Measurements from ENCODE around the gene TIAL1. TPM values are rescaled to one million over a fixed set of nuclear protein-coding genes. Genes with fewer than 3 reads are reported as not detected.

Gene TIAL1
- total RNA-seq, 1 donor from 2014 or later: 35.5 TPM

DNA sequence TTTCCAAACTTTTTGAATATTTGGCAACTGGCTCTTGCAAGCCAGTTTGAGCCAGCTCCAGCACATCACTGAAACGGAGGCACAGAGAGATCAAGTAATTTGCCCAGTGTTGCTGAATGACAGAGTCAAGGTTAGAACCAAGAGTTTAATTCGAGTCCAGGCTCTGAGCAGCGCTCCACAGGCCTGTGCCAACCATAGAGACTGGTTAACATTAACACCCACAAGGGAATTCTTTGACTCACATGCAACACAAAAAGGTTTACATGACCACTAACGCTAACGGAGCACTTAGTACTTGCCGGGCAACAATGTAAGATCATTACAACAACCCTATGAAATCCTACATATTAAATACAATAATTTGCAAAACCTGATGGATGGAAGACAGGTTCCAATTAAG lies 55.7 kb downstream of the TIAL1 start:
- TF ChIP-seq, protein P1, sequence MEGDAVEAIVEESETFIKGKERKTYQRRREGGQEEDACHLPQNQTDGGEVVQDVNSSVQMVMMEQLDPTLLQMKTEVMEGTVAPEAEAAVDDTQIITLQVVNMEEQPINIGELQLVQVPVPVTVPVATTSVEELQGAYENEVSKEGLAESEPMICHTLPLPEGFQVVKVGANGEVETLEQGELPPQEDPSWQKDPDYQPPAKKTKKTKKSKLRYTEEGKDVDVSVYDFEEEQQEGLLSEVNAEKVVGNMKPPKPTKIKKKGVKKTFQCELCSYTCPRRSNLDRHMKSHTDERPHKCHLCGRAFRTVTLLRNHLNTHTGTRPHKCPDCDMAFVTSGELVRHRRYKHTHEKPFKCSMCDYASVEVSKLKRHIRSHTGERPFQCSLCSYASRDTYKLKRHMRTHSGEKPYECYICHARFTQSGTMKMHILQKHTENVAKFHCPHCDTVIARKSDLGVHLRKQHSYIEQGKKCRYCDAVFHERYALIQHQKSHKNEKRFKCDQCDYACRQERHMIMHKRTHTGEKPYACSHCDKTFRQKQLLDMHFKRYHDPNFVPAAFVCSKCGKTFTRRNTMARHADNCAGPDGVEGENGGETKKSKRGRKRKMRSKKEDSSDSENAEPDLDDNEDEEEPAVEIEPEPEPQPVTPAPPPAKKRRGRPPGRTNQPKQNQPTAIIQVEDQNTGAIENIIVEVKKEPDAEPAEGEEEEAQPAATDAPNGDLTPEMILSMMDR (IDR thresholded peaks at IDR 0.05): no peak
- Histone ChIP-seq H3K27me3 (no peaks in the 10 kb centered on the region), H3K36me3 (no peaks in the 10 kb centered on the region), H3K4me3 (peak overlapping the region; percentile 85 to 89), H3K27ac (no peak overlapping the region), H3K4me1 (peaks cover 0 to 10% of the 10 kb centered on the region in 2 donors), H3K9me3 (no peaks in the 10 kb centered on the region)
- intact Hi-C loops (cut with DNase I): loop anchor here (5.0 kb wide), 3 partner anchors 56 to 364 kb away; partner anchors contain the start of genes BAG3, PRDX3 and TIAL1
- DNase-seq (ENCODE audit: low spot score in 2 of 2): peak in 1 of 2 donors; percentile 38

GRCh38 chr10:119540038-119540437 lies 56.7 kb downstream of the TIAL1 start:
- DNase-seq (ENCODE audit: low spot score in 2 of 2): peak in 1 of 2 donors; percentile 8
- intact Hi-C loops (cut with DNase I): loop anchor here (5.0 kb wide), 3 partner anchors 57 to 363 kb away; partner anchors contain the start of genes BAG3, PRDX3 and TIAL1
- TF ChIP-seq, protein P1 (IDR thresholded peaks at IDR 0.05): no peak
- no peaks in the 10 kb centered on the region for H3K9me3 ChIP-seq
- H3K4me1 ChIP-seq: peaks cover 0 to 10% of the 10 kb centered on the region in 2 donors
- no peak overlapping the region for H3K4me3 ChIP-seq
- no peaks in the 10 kb centered on the region for H3K36me3 ChIP-seq
- H3K27me3 ChIP-seq: no peaks in the 10 kb centered on the region
- H3K27ac ChIP-seq: no peak overlapping the region

- intact Hi-C loops (cut with DNase I): no loop called here
Measured at GRCh38 chr10:119539359-119539825, 57.4 kb downstream of the TIAL1 start.

GRCh38 chr10:119538632-119539358 lies 58.0 kb downstream of the TIAL1 start:
- H3K4me1 ChIP-seq: peaks cover 0 to 7% of the 10 kb centered on the region in 2 donors
- H3K27ac ChIP-seq: peak overlapping the region in 1 of 2 donors; percentile 5
- intact Hi-C loops (cut with DNase I): no loop called here
- no peak for DNase-seq (ENCODE audit: low spot score in 2 of 2)
- H3K4me3 ChIP-seq: no peak overlapping the region
- TF ChIP-seq, protein P1 (IDR thresholded peaks at IDR 0.05): no peak
- H3K9me3 ChIP-seq: no peaks in the 10 kb centered on the region
- no peaks in the 10 kb centered on the region for H3K36me3 ChIP-seq
- no peaks in the 10 kb centered on the region for H3K27me3 ChIP-seq

More at GRCh38 chr10:119539359-119539825, 57.4 kb downstream of the TIAL1 start:
- Histone ChIP-seq H3K27me3 (no peaks in the 10 kb centered on the region), H3K36me3 (no peaks in the 10 kb centered on the region), H3K4me3 (no peak overlapping the region), H3K4me1 (peaks cover 0 to 10% of the 10 kb centered on the region in 2 donors), H3K27ac (no peak overlapping the region), H3K9me3 (no peaks in the 10 kb centered on the region)
- TF ChIP-seq, protein P1 (IDR thresholded peaks at IDR 0.05): no peak
- DNase-seq (ENCODE audit: low spot score in 2 of 2): peak in 1 of 2 donors; percentile 54

DNA sequence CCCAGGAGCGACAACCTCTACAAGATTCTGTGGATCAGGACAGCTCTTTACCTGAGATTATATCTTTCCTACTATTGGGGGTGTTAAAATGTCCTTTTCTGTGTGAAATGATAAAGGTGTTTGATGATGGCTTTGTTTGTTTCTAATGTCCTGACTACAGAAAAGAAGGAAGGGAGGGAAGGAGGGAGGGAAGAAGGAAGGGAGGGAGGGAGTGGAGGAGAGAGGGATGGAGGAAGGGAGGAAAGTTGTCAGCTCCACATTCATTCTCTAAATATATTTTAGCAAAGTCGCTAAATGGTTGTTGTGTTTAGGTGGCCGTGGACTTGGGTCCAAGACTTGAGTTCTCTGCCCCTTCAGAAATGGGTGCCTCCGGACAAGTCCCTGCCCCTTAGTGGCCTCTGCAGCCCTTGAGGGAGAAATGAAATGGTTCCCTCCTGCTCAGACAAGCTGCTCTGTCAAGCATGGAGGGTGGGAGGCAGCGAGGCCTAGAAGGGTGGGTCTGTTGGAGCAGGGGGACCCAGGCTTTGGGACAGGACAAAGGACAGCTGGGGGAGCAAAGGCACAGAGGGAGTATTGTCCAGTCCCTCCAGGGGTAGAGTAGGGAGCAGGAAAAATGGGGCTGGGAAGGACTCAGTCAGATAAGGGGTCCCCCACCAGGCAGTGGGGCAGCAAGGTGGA lies 58.7 kb downstream of the TIAL1 start:
- TF ChIP-seq, protein P1 (IDR thresholded peaks at IDR 0.05): no peak
- Histone ChIP-seq H3K27me3 (no peaks in the 10 kb centered on the region), H3K4me1 (peaks cover 0 to 6% of the 10 kb centered on the region in 2 donors), H3K9me3 (no peaks in the 10 kb centered on the region), H3K27ac (no peak overlapping the region), H3K4me3 (no peak overlapping the region), H3K36me3 (no peaks in the 10 kb centered on the region)
- DNase-seq (ENCODE audit: low spot score in 2 of 2): peak in 1 of 2 donors; percentile 41
- intact Hi-C loops (cut with DNase I): no loop called here
